ENCODE results near the gene IFT172. TPM values are rescaled to one million over a fixed set of nuclear protein-coding genes. Genes with fewer than 3 reads are reported as not detected.

The IFT172 gene
- total and polyA plus RNA-seq, 2 of the 4 experiments (the other 2 are of a cell fraction), result 18.8 to 25.5 TPM

DNA sequence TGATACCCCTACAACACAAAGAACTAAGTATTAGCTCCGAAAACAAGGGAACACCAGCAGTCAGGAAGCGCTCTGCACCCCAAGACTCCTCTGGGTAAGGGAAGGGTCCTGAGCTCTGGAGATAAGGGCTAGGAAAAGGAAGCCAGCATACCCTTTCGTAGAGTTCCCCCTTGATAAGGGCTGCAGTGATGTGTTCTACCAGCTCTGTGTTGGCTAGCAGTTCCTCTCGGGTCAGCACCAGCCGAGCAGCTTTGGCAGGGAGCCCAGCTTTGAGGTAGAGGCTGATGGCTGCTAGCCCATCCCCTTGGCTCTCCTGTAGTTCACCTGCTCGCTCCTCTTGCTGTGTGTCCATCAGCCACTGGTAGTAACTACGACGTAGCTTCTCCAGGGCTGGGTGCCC is 28.4 kb downstream of the IFT172 start:
- WGBS, 2 experiments (ENCODE audit: extremely low coverage in 2 of 2, insufficient read length in 1 of 2), result no CpG with 5 or more reads among the region's 8 CpGs

More for the DNA sequence above, 28.4 kb downstream of the IFT172 start:
- Histone ChIP-seq H2BK5ac (ENCODE audit: low read depth, low read length, poor library complexity, severe bottlenecking) (no peak overlapping the region), H2BK120ac (ENCODE audit: low read depth, low read length) (no peak overlapping the region), H3K9me3 (ENCODE audit: control insufficient read depth, insufficient read depth, low read length) (no peaks in the 10 kb centered on the region), H2BK20ac (ENCODE audit: low read depth, low read length) (no peak overlapping the region), H3K9me1 (ENCODE audit: insufficient read depth, low read length) (peaks cover 11% of the 10 kb centered on the region; the same call in 1 of the 2 replicates), H3K27me3 (ENCODE audit: control insufficient read depth, insufficient read depth, low read length) (no peaks in the 10 kb centered on the region), H4K8ac (ENCODE audit: low read depth in 2 of 2, low read length in 2 of 2) (no peak overlapping the region), H3K36me3 (ENCODE audit: control insufficient read depth, insufficient read depth, low read length) (peaks cover 34% of the 10 kb centered on the region), H3K18ac (ENCODE audit: low read depth, low read length) (no peak overlapping the region), H3K9ac (ENCODE audit: low read depth, low read length) (no peak overlapping the region), H4K20me1 (ENCODE audit: insufficient read depth, low read length) (no peaks in the 10 kb centered on the region), H3K23ac (ENCODE audit: low read depth, low read length) (no peak overlapping the region), H3K4me3 (ENCODE audit: insufficient read depth, low read depth, low read length) (no peak overlapping the region), H4K5ac (ENCODE audit: low read depth, low read length) (no peak overlapping the region), H2AFZ (replicated peaks; ENCODE audit: low read length, poor library complexity) (no peak overlapping the region), H2AK5ac (ENCODE audit: low read depth, low read length) (no peak overlapping the region), H3K14ac (replicated peaks; ENCODE audit: low read depth, low read length) (no peak overlapping the region), H4K91ac (ENCODE audit: insufficient read depth, low read depth, low read length) (no peak overlapping the region), H3K4me2 (ENCODE audit: low read depth, low read length) (no peak overlapping the region), H2AK9ac (replicated peaks; ENCODE audit: low read depth, low read length, poor library complexity) (no peak overlapping the region), H3K4ac (ENCODE audit: low read depth, low read length) (no peak overlapping the region), H2BK15ac (ENCODE audit: low read depth, low read length) (no peak overlapping the region), H3K79me1 (ENCODE audit: low read depth in 1 of 2, low read length in 2 of 2) (no peaks in the 10 kb centered on the region), H3K56ac (ENCODE audit: extremely low read depth, insufficient read depth, low read length) (no peak overlapping the region), H3K27ac (ENCODE audit: insufficient read depth, low read length) (no peak overlapping the region), H3K4me1 (ENCODE audit: control insufficient read depth, insufficient read depth, low read length) (no peaks in the 10 kb centered on the region)
- POLR2A ChIA-PET (ENCODE audit: unreplicated experiment), result no interaction called here
- intact Hi-C loops (cut with micrococcal nuclease) (no loop called here), in situ Hi-C loops (cut with MboI; ENCODE audit: low sequenced_read_pairs) (no loop called here), dilution Hi-C loops (cut with HindIII; ENCODE audit: low sequenced_read_pairs, unreplicated experiment) (no loop called here)
- CTCF ChIA-PET, result no interaction called here
- TF ChIP-seq, protein P1, sequence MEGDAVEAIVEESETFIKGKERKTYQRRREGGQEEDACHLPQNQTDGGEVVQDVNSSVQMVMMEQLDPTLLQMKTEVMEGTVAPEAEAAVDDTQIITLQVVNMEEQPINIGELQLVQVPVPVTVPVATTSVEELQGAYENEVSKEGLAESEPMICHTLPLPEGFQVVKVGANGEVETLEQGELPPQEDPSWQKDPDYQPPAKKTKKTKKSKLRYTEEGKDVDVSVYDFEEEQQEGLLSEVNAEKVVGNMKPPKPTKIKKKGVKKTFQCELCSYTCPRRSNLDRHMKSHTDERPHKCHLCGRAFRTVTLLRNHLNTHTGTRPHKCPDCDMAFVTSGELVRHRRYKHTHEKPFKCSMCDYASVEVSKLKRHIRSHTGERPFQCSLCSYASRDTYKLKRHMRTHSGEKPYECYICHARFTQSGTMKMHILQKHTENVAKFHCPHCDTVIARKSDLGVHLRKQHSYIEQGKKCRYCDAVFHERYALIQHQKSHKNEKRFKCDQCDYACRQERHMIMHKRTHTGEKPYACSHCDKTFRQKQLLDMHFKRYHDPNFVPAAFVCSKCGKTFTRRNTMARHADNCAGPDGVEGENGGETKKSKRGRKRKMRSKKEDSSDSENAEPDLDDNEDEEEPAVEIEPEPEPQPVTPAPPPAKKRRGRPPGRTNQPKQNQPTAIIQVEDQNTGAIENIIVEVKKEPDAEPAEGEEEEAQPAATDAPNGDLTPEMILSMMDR (conservative IDR thresholded peaks at IDR 0.05; ENCODE audit: low read depth, low read length), result no peak
- TF ChIP-seq BHLHE40 (IDR thresholded peaks at IDR 0.05; ENCODE audit: low read depth, low read length) (no peak), CHD1 (IDR thresholded peaks at IDR 0.05; ENCODE audit: low read depth, low read length) (no peak), CEBPB (IDR thresholded peaks at IDR 0.05; ENCODE audit: low read depth, low read length) (no peak)
- DNase-seq (no peak), ATAC-seq (ENCODE audit: low read depth) (no peak)
- no TSS peak for BruUV-seq (replicated peaks)
